K562 (cell line): ENCODE results near the gene RASSF1. TPM values are rescaled to one million over a fixed set of nuclear protein-coding genes. Genes with fewer than 3 reads are reported as not detected.

Experiments used
- ATAC-seq: fragments of 200-7000 bp; cut with Tn5 transposase; 3 replicates; pipeline ENCODE4 v1.9.1; 2020; ENCODE audit warnings: moderate library complexity
- BruUV-seq: library from RNA; stranded (reverse); fragments of 400-500 nt; replicated peaks from 2 replicates; lab custom pipeline; 2021; lab: Mats Ljungman, UMichigan
- CTCF ChIA-PET: fragments of 300-600 bp; formaldehyde crosslinking; extraction: SDS; loops from one replicate; lab custom pipeline; 2021; ENCODE audit warnings: low intra/inter-chr PET ratio; lab: Yijun Ruan, JAX
- POLR2A ChIA-PET: fragments of 300-600, 350-650 bp; sonication (Branson Sonifier 250); formaldehyde crosslinking; extraction: SDS; loops from one replicate; lab custom pipeline; 2021; ENCODE audit warnings: antibody characterized with exemption, inconsistent platforms; lab: Yijun Ruan, JAX
- DNase-seq, 4 experiments: peaks; one replicate each; pipeline versions ENCODE4 v3.0.0 to v3.0.0-alpha.2; 2011 to 2018; ENCODE audit warnings: low spot score in 3 of 4, mixed read lengths in 3 of 4; ENCODE audit errors: extremely low read depth in 1 of 4
- FAIRE-seq: peaks from 2 replicates; lab custom pipeline; 2011; peaks lifted over from hg19 to GRCh38; lab: Jason Lieb, UNC
- H2AFZ ChIP-seq: 2 replicates; pipeline ENCODE4 v1.6.0; 2011; ENCODE audit warnings: low read depth, low read length, control low read depth, inconsistent platforms
- H3K27ac ChIP-seq: fragments of 200-600 bp; 3 replicates; pipeline ENCODE4 v1.8.0; 2011; ENCODE audit warnings: low read depth, mild to moderate bottlenecking, control low read depth, inconsistent platforms, low read length, moderate library complexity, mixed read lengths; ENCODE audit errors: extremely low read depth
- H3K27me3 ChIP-seq, 2 experiments: fragments of 300-600 bp in 1 of 2; 2 replicates in 1 of 2; 3 replicates in 1 of 2; pipeline versions ENCODE4 v1.6.0 to v1.8.0; 2011; ENCODE audit warnings: inconsistent platforms in 2 of 2, low read length in 2 of 2, mild to moderate bottlenecking in 1 of 2, mixed read lengths in 1 of 2, moderate library complexity in 1 of 2; ENCODE audit not compliant: control insufficient read depth in 2 of 2, insufficient read depth in 2 of 2
- H3K36me3 ChIP-seq: fragments of 300-600 bp; 3 replicates; pipeline ENCODE4 v1.8.0; 2011; ENCODE audit warnings: mild to moderate bottlenecking, low read length, inconsistent platforms; ENCODE audit not compliant: control insufficient read depth, insufficient read depth
- H3K4me1 ChIP-seq, 2 experiments: fragments of 200-600 bp in 1 of 2; replicated peaks in 1 of 2; 2 replicates in 1 of 2; 3 replicates in 1 of 2; pipeline versions ENCODE4 v1.5.1 to v1.8.0; 2011; ENCODE audit warnings: inconsistent platforms in 2 of 2, low read length in 2 of 2, mild to moderate bottlenecking in 1 of 2, mixed read lengths in 1 of 2, moderate library complexity in 1 of 2; ENCODE audit not compliant: control insufficient read depth in 2 of 2, insufficient read depth in 2 of 2
- H3K4me2 ChIP-seq: 2 replicates; pipeline ENCODE4 v1.6.1; 2011; ENCODE audit warnings: low read length, control low read depth, inconsistent platforms, mixed read lengths; ENCODE audit not compliant: insufficient read depth
- H3K4me3 ChIP-seq: fragments of 200-600 bp; sonication (generic), shearing (Covaris generic); 2 replicates; pipeline ENCODE4 v1.5.1; 2016; ENCODE audit warnings: control low read depth, inconsistent platforms
- H3K79me2 ChIP-seq: fragments of 200-600 bp; 3 replicates; pipeline ENCODE4 v1.8.0; 2011; ENCODE audit warnings: low read length, inconsistent platforms; ENCODE audit not compliant: control insufficient read depth, insufficient read depth
- H3K9ac ChIP-seq, 2 experiments: 2 replicates each; pipeline versions ENCODE4 v1.6.0 to v1.6.1; 2011; ENCODE audit warnings: low read depth in 2 of 2, low read length in 2 of 2, control low read depth in 1 of 2, inconsistent platforms in 1 of 2, mild to moderate bottlenecking in 1 of 2, mixed read lengths in 1 of 2; ENCODE audit not compliant: insufficient read depth in 1 of 2
- H3K9me1 ChIP-seq: one replicate; pipeline ENCODE4 v1.6.0; 2011; ENCODE audit warnings: inconsistent platforms, mild to moderate bottlenecking, low read length, moderate library complexity; ENCODE audit not compliant: control insufficient read depth, insufficient read depth
- H3K9me3 ChIP-seq: replicated peaks from 2 replicates; pipeline ENCODE4 v1.5.1; 2011; ENCODE audit warnings: low read depth, low read length, inconsistent platforms; ENCODE audit not compliant: control insufficient read depth, insufficient read depth
- H4K20me1 ChIP-seq: replicated peaks from 2 replicates; pipeline ENCODE4 v1.6.1; 2011; ENCODE audit warnings: low read length, inconsistent platforms, mixed read lengths; ENCODE audit not compliant: control insufficient read depth, insufficient read depth
- ARNT ChIP-seq, 2 experiments: fragments of 450-650 bp; IDR thresholded peaks; 2 replicates each; pipeline ENCODE4 v1.6.1; 2016; ENCODE audit warnings: mild to moderate bottlenecking in 1 of 2
- CGGBP1 ChIP-seq: fragments of 250-450 bp; sonication (Bioruptor Pico); IDR thresholded peaks from 2 replicates; pipeline ENCODE4 v1.9.0; 2021; ENCODE audit warnings: mild to moderate bottlenecking
- FOXM1 ChIP-seq, 2 experiments: fragments of 450-650 bp in 1 of 2; sonication (generic) in 1 of 2; formaldehyde crosslinking in 1 of 2; IDR thresholded peaks; 2 replicates each; pipeline versions ENCODE4 v1.6.1 to v1.9.0; 2017 to 2022; ENCODE audit warnings: low read depth in 2 of 2, mild to moderate bottlenecking in 2 of 2, missing genetic modification reagents in 1 of 2, moderate library complexity in 1 of 2
- GABPB2 ChIP-seq: fragments of 250-450 bp; sonication (Bioruptor Pico); conservative IDR thresholded peaks from 2 replicates; pipeline ENCODE4 v1.5.1; 2021; ENCODE audit warnings: mild to moderate bottlenecking
- IFI16 ChIP-seq: fragments of 250-450 bp; sonication (Bioruptor Pico); IDR thresholded peaks from 2 replicates; pipeline ENCODE4 v2.1.2; 2022; ENCODE audit warnings: mild to moderate bottlenecking, inconsistent platforms
- KAT2B ChIP-seq: IDR thresholded peaks from one replicate; pipeline ENCODE4 v1.6.1; 2012; ENCODE audit warnings: low read depth, mild to moderate bottlenecking, control low read depth, inconsistent platforms, low read length, moderate library complexity
- KAT8 ChIP-seq: fragments of 450-650 bp; IDR thresholded peaks from 2 replicates; pipeline ENCODE4 v1.6.1; 2016; ENCODE audit warnings: low read depth, mild to moderate bottlenecking
- MEF2D ChIP-seq: conservative IDR thresholded peaks from 2 replicates; pipeline ENCODE4 v1.6.1; 2016; ENCODE audit warnings: low read depth, missing genetic modification characterization, missing compliant biosample characterization
- PPARD ChIP-seq: fragments of 250-450 bp; sonication (Bioruptor Pico); IDR thresholded peaks from 2 replicates; pipeline ENCODE4 v1.8.0; 2022; ENCODE audit warnings: inconsistent platforms, mild to moderate bottlenecking, moderate library complexity
- PTTG1 ChIP-seq: fragments of 450-650 bp; IDR thresholded peaks from 2 replicates; pipeline ENCODE4 v1.6.1; 2016; ENCODE audit warnings: low read depth, mild to moderate bottlenecking, missing genetic modification characterization, missing compliant biosample characterization
- UBTF ChIP-seq, 2 experiments: IDR thresholded peaks; 2 replicates each; pipeline ENCODE4 v1.6.1; 2012; ENCODE audit warnings: improper control_type of control experiment in 2 of 2, low read depth in 2 of 2, low read length in 2 of 2, borderline replicate concordance in 1 of 2
- ZBTB17 ChIP-seq: fragments of 450-650 bp; formaldehyde crosslinking; IDR thresholded peaks from 2 replicates; pipeline ENCODE4 v1.4.0; 2020; ENCODE audit warnings: mild to moderate bottlenecking
- ZC3H11A ChIP-seq: IDR thresholded peaks from 2 replicates; pipeline ENCODE4 v1.6.1; 2012; ENCODE audit warnings: low read depth, low read length, improper control_type of control experiment
- ZNF282 ChIP-seq: sonication (generic); formaldehyde crosslinking; IDR thresholded peaks from 2 replicates; pipeline ENCODE4 v1.8.1; 2023; ENCODE audit warnings: missing genetic modification reagents
- ZNF518B ChIP-seq: fragments of 250-450 bp; sonication (Bioruptor Pico); IDR thresholded peaks from 2 replicates; pipeline ENCODE4 v1.5.0; 2021; ENCODE audit warnings: mild to moderate bottlenecking, moderate library complexity
- ZZZ3 ChIP-seq: fragments of 450-650 bp; IDR thresholded peaks from 2 replicates; pipeline ENCODE4 v1.6.1; 2016; ENCODE audit warnings: antibody characterized with exemption, mild to moderate bottlenecking, moderate library complexity
- WGBS: fragments of 100-300 bp; shearing (Covaris generic); methylation state at CpG from one replicate; pipeline ENCODE4 v1.1.6; 2016; ENCODE audit warnings: low coverage, mixed read lengths; ENCODE audit not compliant: insufficient coverage; ENCODE audit errors: missing lambda C conversion rate; 5-methylcytosine and 5-hydroxymethylcytosine counted together
- in situ Hi-C: fragments of 300-500 bp; cut with MboI; formaldehyde crosslinking; loops from 4 replicates; pipeline ENCODE4 v1.15.0; 2018; ENCODE audit warnings: inconsistent platforms, mixed read lengths
- intact Hi-C: fragments of 100-400 bp; cut with micrococcal nuclease; formaldehyde crosslinking; loops from 2 replicates; pipeline ENCODE4 v1.14.2; 2022
- polyA plus RNA-seq, 8 experiments: library from polyadenylated mRNA; depleted of rRNA in 4 of 8; stranded (reverse) in 5 of 8; unstranded in 3 of 8; fragments of >200 nt; fragmentation: Nextera tagmentation in 2 of 8; fragmentation: Illumina TruSeq in 1 of 8; extraction: Ambion mirVana in 2 of 8; extraction: Trizol in 1 of 8; gene quantifications; 2 replicates each; pipeline versions ENCODE4 v1.2.1 to v1.2.3, GENCODE V29; 2011 to 2014; ENCODE audit warnings: inconsistent platforms in 1 of 8, missing spikeins in 1 of 8
- total RNA-seq, 7 experiments: library from RNA; depleted of rRNA in 6 of 7; stranded (reverse); fragments of >200 nt in 6 of 7; fragmentation: Illumina TruSeq in 2 of 7; extraction: Trizol in 2 of 7; gene quantifications; 2 replicates each; pipeline versions ENCODE4 v1.2.1 to v1.2.3, GENCODE V29; 2011 to 2021; ENCODE audit warnings: low replicate concordance in 1 of 7

Gene RASSF1
- total and polyA plus RNA-seq, 9 of the 15 experiments (the other 6 are each of a cell fraction or from before 2014, with no cell fraction given) = 3.6 to 57.1 (median 24.6) TPM

GRCh38 chr3:50325497-50326181, 15.0 kb downstream of the RASSF1 start:
- 0 out of 2 replicates have a peak, but pooled peaks cover 2% of the 10 kb centered on the region for H4K20me1 ChIP-seq
- H3K4me1 ChIP-seq = peaks cover 16 to 45% of the 10 kb centered on the region in 2 experiments; a peak in 4 of 5 replicates
- intact Hi-C loops = loop anchor here (2.0 kb wide), 1 partner anchor 137 kb away; no protein-coding TSS in a partner anchor
- TF ChIP-seq GABPB2 (no peak), KAT2B (no peak), ZNF282 (CRISPR knock-in tag) (no peak), CGGBP1 (no peak), FOXM1 (IDR thresholded peaks at IDR 0.05; ENCODE audit: low read depth) (no peak), FOXM1 (CRISPR knock-in tag; IDR thresholded peaks at IDR 0.05; ENCODE audit: low read depth) (no peak), PTTG1 (tag) (no peak), IFI16 (CRISPR knock-in tag) (no peak), PPARD (CRISPR knock-in tag) (no peak), ARNT (IDR thresholded peaks at IDR 0.05) (no peak), ZNF518B (CRISPR knock-in tag) (no peak), ZZZ3 (no peak), ZC3H11A (no peak), KAT8 (no peak), ZBTB17 (CRISPR knock-in tag) (no peak), UBTF (IDR thresholded peaks at IDR 0.05; ENCODE audit: borderline replicate concordance in 1 of 2, low read depth in 2 of 2, low read length in 2 of 2) (no peak), MEF2D (tag) (no peak)

More at GRCh38 chr3:50325497-50326181, 15.0 kb downstream of the RASSF1 start:
- 72% methylated on average over 7 of the region's 11 CpGs for WGBS
- Histone ChIP-seq H3K9me1 (no peaks in the 10 kb centered on the region), H3K79me2 (peaks cover 17% of the 10 kb centered on the region), H2AFZ (no peak overlapping the region), H3K4me3 (no peak overlapping the region), H3K36me3 (peaks cover 40% of the 10 kb centered on the region; the same call in 2 of the 3 replicates), H3K9ac (no peak overlapping the region), H3K4me2 (no peak overlapping the region), H3K27ac (no peak overlapping the region), H3K27me3 (no peaks in the 10 kb centered on the region), H3K9me3 (no peaks in the 10 kb centered on the region)
- ChIA-PET CTCF (interaction anchor here (1.4 to 2.1 kb wide), 2 partner anchors 51 to 98 kb away, joined by 6 read pairs; no protein-coding TSS in a partner anchor), POLR2A (interaction anchor here (0.6 kb wide), 2 partner anchors 11 to 40 kb away, joined by 3 read pairs; no protein-coding TSS in a partner anchor)
- no peak for FAIRE-seq
- in situ Hi-C loops = no loop called here
- BruUV-seq = no TSS peak
- ATAC-seq = no peak
- DNase-seq = no peak
